HL-60/S4 (cell line): ENCODE results near the gene SHH.

Source experiments
- in situ Hi-C: fragments of 300-500 bp; cut with MboI; formaldehyde crosslinking; loops from 2 replicates; pipeline ENCODE4 v1.14.3; 2022; ENCODE audit warnings: low sequenced_read_pairs

Gene SHH

GRCh38 chr7:155811895-155812761, at the start of gene SHH:
Gene SHH, minus strand, starts transcription at chr7:155812463. Its CDS starts 341 bp downstream, at chr7:155812122.
- in situ Hi-C loops: loop anchor here (25.0 kb wide), 2 partner anchors 1000 to 1450 kb away; no protein-coding TSS in a partner anchor

GRCh38 chr7:155861480-155861868, 49.2 kb upstream of the SHH start:
- in situ Hi-C loops: no loop called here

DNA sequence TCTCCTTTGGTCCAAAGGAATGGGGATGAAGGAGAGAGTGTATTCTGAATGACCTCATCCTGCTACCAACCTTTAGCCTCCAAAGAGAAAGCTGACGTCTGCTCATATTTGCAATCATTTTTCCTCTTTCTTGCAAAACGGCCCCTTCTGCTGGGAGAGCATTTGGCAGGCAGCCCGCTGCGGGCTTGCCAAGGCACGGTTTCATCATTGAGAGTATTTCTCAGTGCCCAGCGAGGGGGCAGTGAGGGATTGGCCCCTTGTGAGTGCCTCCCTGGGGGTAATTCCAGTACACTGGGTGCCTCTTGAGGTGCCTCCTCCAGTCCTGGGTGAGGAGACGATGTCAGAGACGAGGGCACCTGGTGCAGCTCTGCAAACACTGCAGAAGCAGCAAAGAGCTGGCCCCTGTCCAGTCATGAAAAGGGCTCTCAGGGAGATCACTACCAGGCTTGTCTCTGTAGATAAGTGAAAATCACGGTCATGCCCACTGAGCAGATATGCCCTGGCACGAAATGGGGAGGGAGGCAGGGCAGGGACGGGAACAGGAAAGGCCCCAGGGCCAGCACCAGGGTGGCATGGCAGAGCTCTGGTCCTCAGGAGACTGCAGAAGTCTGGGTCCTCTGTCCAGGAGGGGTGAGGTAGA, 48.7 kb upstream of the SHH start:
- in situ Hi-C loops: no loop called here

- in situ Hi-C loops: no loop called here
Observed at GRCh38 chr7:155860461-155860839, 48.2 kb upstream of the SHH start.

GRCh38 chr7:155858521-155859061, 46.3 kb upstream of the SHH start:
- in situ Hi-C loops: no loop called here

DNA sequence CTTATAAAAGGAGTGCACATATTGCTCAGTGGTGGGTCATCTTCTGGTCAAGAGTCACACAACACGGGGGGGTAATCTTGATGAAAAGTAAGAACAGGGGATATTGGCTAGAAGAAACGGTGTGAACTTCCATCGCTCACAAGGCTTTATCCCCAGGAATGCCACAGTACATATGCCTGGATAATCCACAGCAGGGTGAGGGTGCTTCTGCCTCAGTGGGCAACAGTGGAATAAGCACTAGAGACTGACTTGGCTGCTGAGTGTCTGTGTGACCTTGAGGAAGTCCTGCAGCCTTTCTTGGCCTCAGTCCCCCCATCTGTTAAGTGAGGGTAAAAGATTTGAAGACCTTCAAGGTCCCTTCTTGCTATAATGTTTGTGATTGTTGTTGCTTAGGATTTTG, 44.9 kb upstream of the SHH start:
- in situ Hi-C loops: no loop called here

GRCh38 chr7:155856656-155857055, 44.4 kb upstream of the SHH start:
- in situ Hi-C loops: no loop called here

- in situ Hi-C loops: no loop called here
Observed at GRCh38 chr7:155852426-155853301, 40.4 kb upstream of the SHH start.

DNA sequence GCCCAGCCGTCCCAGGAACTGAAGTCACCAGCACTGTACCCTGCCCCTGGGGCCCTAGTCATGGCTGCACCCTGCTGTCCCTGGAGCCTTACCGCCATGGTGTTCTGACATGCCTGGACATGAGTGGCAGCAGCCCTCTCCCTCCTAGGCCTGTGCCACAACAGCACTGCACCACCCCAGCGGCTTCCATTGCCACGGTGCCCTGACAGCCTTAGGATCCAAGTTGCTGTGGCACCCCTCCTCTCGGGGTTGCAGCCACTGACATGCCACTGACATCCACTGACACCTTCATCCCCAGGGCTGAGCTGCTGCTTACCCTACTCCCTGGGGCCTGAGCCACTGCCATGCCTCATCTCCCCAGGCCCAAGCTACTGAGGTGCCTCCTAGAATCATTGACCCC, 39.6 kb upstream of the SHH start:
- in situ Hi-C loops: no loop called here

- in situ Hi-C loops: no loop called here
Observed at GRCh38 chr7:155850766-155851678, 38.8 kb upstream of the SHH start.

- in situ Hi-C loops: no loop called here
Observed at GRCh38 chr7:155850001-155850436, 37.8 kb upstream of the SHH start.

GRCh38 chr7:155848691-155849669, 36.7 kb upstream of the SHH start:
- in situ Hi-C loops: no loop called here

DNA sequence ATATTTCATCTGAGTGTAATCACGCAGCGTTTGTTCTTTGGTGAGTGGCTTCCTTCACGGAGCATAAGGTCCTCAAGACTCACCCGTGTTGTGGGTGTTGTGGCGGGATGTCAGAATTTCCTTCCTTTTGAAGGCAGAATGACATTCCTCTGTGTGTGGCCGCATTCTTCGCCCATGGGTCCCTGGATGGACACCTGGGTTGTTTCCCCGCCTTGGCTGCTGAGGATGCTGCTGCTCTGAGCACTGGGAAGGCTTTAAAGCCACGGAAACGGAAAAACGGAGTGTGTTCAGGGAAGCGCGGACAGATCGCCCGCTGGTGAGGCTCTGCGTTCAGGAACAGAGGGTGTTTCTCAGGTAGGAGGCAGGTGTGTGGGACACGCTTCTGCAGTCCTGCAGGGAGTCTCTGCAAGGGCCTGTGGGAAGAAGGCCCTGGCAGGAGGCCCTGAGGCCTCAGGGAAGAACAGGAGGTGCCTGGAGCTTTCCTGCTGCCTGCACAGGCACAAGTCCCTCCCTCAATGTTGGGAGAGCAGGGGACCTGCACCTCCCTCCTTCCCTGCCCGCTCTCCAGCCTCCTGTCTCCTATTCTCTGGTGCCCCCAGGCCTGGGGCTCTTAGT, 35.7 kb upstream of the SHH start:
- in situ Hi-C loops: no loop called here

- in situ Hi-C loops: no loop called here
Observed at GRCh38 chr7:155846936-155847335, 34.7 kb upstream of the SHH start.

GRCh38 chr7:155846156-155846555, 33.9 kb upstream of the SHH start:
- in situ Hi-C loops: no loop called here

DNA sequence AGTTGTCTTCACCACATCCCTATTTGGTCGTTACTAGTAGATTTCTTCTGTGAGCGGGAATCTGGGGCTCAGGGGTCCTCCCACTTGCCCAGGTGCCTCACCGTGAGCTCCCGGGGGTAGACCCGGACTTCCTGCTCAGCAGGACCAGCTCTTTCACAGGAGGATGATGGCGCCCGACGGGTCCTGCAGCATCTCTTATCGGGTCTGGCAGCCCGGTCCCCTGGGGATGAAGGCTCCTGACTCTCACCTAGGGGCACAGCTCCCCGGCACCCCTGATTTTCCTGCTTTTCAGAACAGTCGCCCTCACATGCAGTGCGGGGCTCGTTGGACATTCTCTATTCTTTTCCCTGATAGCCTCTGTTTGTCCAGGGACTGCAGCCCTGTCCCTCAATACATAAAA, 33.0 kb upstream of the SHH start:
- in situ Hi-C loops: no loop called here

DNA sequence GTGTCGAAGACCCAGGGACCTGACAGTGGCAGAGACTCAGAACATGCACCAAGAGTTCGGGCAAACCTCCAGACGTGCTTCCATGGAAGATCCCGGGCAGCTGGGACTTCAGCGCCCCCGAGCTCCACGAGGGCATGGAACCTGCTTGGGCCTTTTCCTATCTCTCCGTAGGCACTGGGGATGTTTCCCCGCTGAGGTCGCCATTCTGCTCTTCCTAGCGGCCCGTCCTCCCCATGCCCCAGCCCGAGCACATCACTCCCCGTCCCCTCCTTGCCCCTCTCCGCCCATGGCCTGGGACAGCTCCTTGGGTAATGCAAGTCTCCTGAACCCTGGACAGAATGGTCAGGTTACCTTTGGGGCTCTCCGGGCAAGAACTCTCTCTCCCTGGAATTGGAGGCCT, 32.3 kb upstream of the SHH start:
- in situ Hi-C loops: no loop called here

- in situ Hi-C loops: no loop called here
Observed at GRCh38 chr7:155844019-155844453, 31.8 kb upstream of the SHH start.
